NT2/D1 (cell line): ENCODE measurements around the gene CCSER1.

Source experiments
- YY1 ChIP-seq: IDR thresholded peaks from 2 replicates; pipeline ENCODE4 v1.6.1; 2011; ENCODE audit not compliant: insufficient read length, insufficient read depth
- ZNF274 ChIP-seq: IDR thresholded peaks from 2 replicates; pipeline ENCODE4 v1.6.1; 2011; ENCODE audit warnings: mild to moderate bottlenecking, low read depth, low read length

DNA sequence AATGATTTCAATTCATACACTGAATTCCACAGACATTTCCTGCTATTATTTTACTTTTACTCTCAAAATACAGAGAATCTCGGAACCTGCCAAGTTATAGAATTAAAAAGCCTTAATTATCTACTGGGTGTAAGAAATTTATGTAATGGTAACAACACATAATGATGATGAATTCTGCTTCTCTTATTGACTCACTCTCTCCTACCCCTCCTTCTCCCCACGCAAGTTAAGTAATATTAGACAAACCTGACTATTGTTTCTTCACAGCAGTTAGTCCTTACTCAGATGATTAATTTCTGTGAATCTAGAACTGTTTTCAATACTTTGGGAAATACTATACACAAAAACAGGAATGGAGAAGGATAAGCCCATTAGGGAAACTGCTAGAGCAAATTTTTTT lies 762.0 kb downstream of the CCSER1 start:
- TF ChIP-seq YY1 (no peak), ZNF274 (no peak)
